ENCODE measurements around the gene PRKCH. TPM values are rescaled to one million over a fixed set of nuclear protein-coding genes. Genes with fewer than 3 reads are reported as not detected.

The PRKCH gene
- polyA plus RNA-seq, 1 donor = 12.7 TPM

- DNase-seq = no peak
These were observed 278.6 kb downstream of the PRKCH start for GRCh38 chr14:61599942-61600341.

Other genes starting within 250 kb of the PRKCH start
- gene TMEM30B, start 40.2 kb upstream of the PRKCH start, polyA plus RNA-seq (ENCODE audit: insufficient read length) = 1.1 TPM

Data from hindlimb muscle (tissue), 1 donor.